GM19438 (cell line): ENCODE measurements around the gene ENDOV.

Experiments used
- ATAC-seq: cut with Tn5 transposase; IDR thresholded peaks from one replicate; pipeline ENCODE4 v1.9.1; 2021; ENCODE audit warnings: low read depth; ENCODE audit not compliant: unreplicated experiment

Gene ENDOV

GRCh38 chr17:80429356-80430275 lies 14.6 kb downstream of the ENDOV start:
- no peak for ATAC-seq

GRCh38 chr17:80430446-80431245 lies 15.7 kb downstream of the ENDOV start:
- no peak for ATAC-seq

GRCh38 chr17:80431246-80432195 lies 16.6 kb downstream of the ENDOV start:
- ATAC-seq: no peak

GRCh38 chr17:80432350-80432955 lies 17.5 kb downstream of the ENDOV start:
- no peak for ATAC-seq

GRCh38 chr17:80432961-80433550 lies 18.1 kb downstream of the ENDOV start:
- ATAC-seq: no peak

GRCh38 chr17:80433916-80434666 lies 19.1 kb downstream of the ENDOV start:
- ATAC-seq: no peak

- ATAC-seq: no peak
These were observed 22.6 kb downstream of the ENDOV start for GRCh38 chr17:80437532-80437931.

GRCh38 chr17:80438806-80439205 lies 23.8 kb downstream of the ENDOV start:
- no peak for ATAC-seq

GRCh38 chr17:80439499-80439898 lies 24.5 kb downstream of the ENDOV start:
- no peak for ATAC-seq

GRCh38 chr17:80441133-80441578 lies 26.2 kb downstream of the ENDOV start:
- ATAC-seq: no peak

- no peak for ATAC-seq
These were observed 26.8 kb downstream of the ENDOV start for GRCh38 chr17:80441598-80442322.

GRCh38 chr17:80442323-80442659 lies 27.3 kb downstream of the ENDOV start:
- no peak for ATAC-seq

GRCh38 chr17:80442764-80443163 lies 27.8 kb downstream of the ENDOV start:
- no peak for ATAC-seq

- no peak for ATAC-seq
These were observed 28.5 kb downstream of the ENDOV start for GRCh38 chr17:80443498-80443897.

GRCh38 chr17:80443916-80444643 lies 29.1 kb downstream of the ENDOV start:
- no peak for ATAC-seq

- no peak for ATAC-seq
These were observed 29.6 kb downstream of the ENDOV start for GRCh38 chr17:80444644-80444979.

- no peak for ATAC-seq
These were observed 30.2 kb downstream of the ENDOV start for GRCh38 chr17:80445007-80445725.
